GM11168 (cell line): ENCODE data around the gene LLGL2.

Experiments used
- in situ Hi-C: fragments of 300-500 bp; cut with MboI; formaldehyde crosslinking; loops from one replicate; pipeline ENCODE4 v1.12.0; 2022; ENCODE audit warnings: low sequenced_read_pairs; ENCODE audit not compliant: unreplicated experiment

Gene LLGL2

GRCh38 chr17:75490953-75491649 lies 34.4 kb upstream of the LLGL2 start:
- in situ Hi-C loops, result loop anchor here (10.0 kb wide), 1 partner anchor 66 kb away; no protein-coding TSS in a partner anchor

GRCh38 chr17:75491680-75492079 lies 33.8 kb upstream of the LLGL2 start:
- in situ Hi-C loops, result loop anchor here (10.0 kb wide), 1 partner anchor 67 kb away; no protein-coding TSS in a partner anchor

GRCh38 chr17:75492555-75493168 lies 32.8 kb upstream of the LLGL2 start:
- in situ Hi-C loops, result loop anchor here (10.0 kb wide), 1 partner anchor 68 kb away; no protein-coding TSS in a partner anchor

GRCh38 chr17:75493476-75494129 lies 31.9 kb upstream of the LLGL2 start:
- in situ Hi-C loops, result loop anchor here (10.0 kb wide), 1 partner anchor 69 kb away; no protein-coding TSS in a partner anchor

GRCh38 chr17:75494326-75494877 lies 31.1 kb upstream of the LLGL2 start:
- in situ Hi-C loops, result loop anchor here (10.0 kb wide), 1 partner anchor 70 kb away; no protein-coding TSS in a partner anchor

- in situ Hi-C loops, result loop anchor here (10.0 kb wide), 1 partner anchor 71 kb away; no protein-coding TSS in a partner anchor
Observed at GRCh38 chr17:75496005-75496404, 29.5 kb upstream of the LLGL2 start.

GRCh38 chr17:75498039-75498725 lies 27.3 kb upstream of the LLGL2 start:
- in situ Hi-C loops, result loop anchor here (10.0 kb wide), 1 partner anchor 73 kb away; no protein-coding TSS in a partner anchor

GRCh38 chr17:75498726-75499213 lies 26.7 kb upstream of the LLGL2 start:
- in situ Hi-C loops, result loop anchor here (10.0 kb wide), 1 partner anchor 74 kb away; no protein-coding TSS in a partner anchor

- in situ Hi-C loops, result loop anchor here (10.0 kb wide), 1 partner anchor 75 kb away; no protein-coding TSS in a partner anchor
Observed at GRCh38 chr17:75499313-75500022, 26.0 kb upstream of the LLGL2 start.

GRCh38 chr17:75500419-75501216 lies 24.9 kb upstream of the LLGL2 start:
- in situ Hi-C loops, result no loop called here

- in situ Hi-C loops, result no loop called here
Observed at GRCh38 chr17:75501378-75502071, 24.0 kb upstream of the LLGL2 start.

- in situ Hi-C loops, result no loop called here
Observed at GRCh38 chr17:75502072-75502720, 23.3 kb upstream of the LLGL2 start.

GRCh38 chr17:75502721-75503329 lies 22.7 kb upstream of the LLGL2 start:
- in situ Hi-C loops, result no loop called here

GRCh38 chr17:75503337-75503950 lies 22.1 kb upstream of the LLGL2 start:
- in situ Hi-C loops, result no loop called here

- in situ Hi-C loops, result no loop called here
Observed at GRCh38 chr17:75503976-75504346, 21.5 kb upstream of the LLGL2 start.

GRCh38 chr17:75504347-75505151 lies 20.9 kb upstream of the LLGL2 start:
- in situ Hi-C loops, result no loop called here
